Prostate gland (tissue), 2 donors: ENCODE results near the gene PIM2. TPM values are rescaled to one million over a fixed set of nuclear protein-coding genes. Genes with fewer than 3 reads are reported as not detected.
A peak's percentile ranks its signal among the peaks of the same experiment; 100 is the strongest.
"Not testable (repeated sequence)": the region's sequence is repeated elsewhere in the genome, so short reads cannot be mapped to it uniquely, and the experiment has no call there.

Experiments used
- DNase-seq: peaks from one replicate; pipeline ENCODE4 v3.0.0-alpha.2; 2019; ENCODE audit warnings: low spot score
- H3K27ac ChIP-seq, 2 donors: fragments of 200-600 bp; sonication (generic); 2 replicates each; pipeline ENCODE4 v1.5.1; 2017 to 2019
- H3K27me3 ChIP-seq: fragments of 200-600 bp; sonication (generic); replicated peaks from 2 replicates; pipeline ENCODE4 v1.5.1; 2019; ENCODE audit not compliant: insufficient read depth
- H3K36me3 ChIP-seq, 2 donors: fragments of 200-600 bp; sonication (generic); 1 replicate in 1 of 2; 2 replicates in 1 of 2; pipeline versions ENCODE4 v1.5.1 to v1.8.1; 2017 to 2019
- H3K4me1 ChIP-seq: fragments of 200-600 bp; sonication (generic); replicated peaks from 2 replicates; pipeline ENCODE4 v1.5.1; 2019
- H3K4me3 ChIP-seq, 2 donors: fragments of 200-600 bp; sonication (generic); 2 replicates each; pipeline ENCODE4 v1.5.1; 2017 to 2019
- H3K9me3 ChIP-seq: fragments of 200-600 bp; sonication (generic); 2 replicates; pipeline ENCODE4 v1.5.1; 2017
- CTCF ChIP-seq, 4 experiments: fragments of 200-600 bp in 2 of 4; fragments of 450-650 bp in 2 of 4; sonication (generic) in 2 of 4; IDR thresholded peaks; 1 replicate in 3 of 4; 2 replicates in 1 of 4; pipeline ENCODE4 v1.5.1; 2016 to 2019; ENCODE audit warnings: antibody characterized with exemption in 4 of 4, mild to moderate bottlenecking in 2 of 4, moderate library complexity in 2 of 4
- POLR2A ChIP-seq: fragments of 450-650 bp; IDR thresholded peaks from one replicate; pipeline ENCODE4 v1.6.1; 2016; ENCODE audit warnings: antibody characterized with exemption, mild to moderate bottlenecking
- POLR2AphosphoS5 ChIP-seq: sonication (generic); formaldehyde crosslinking; IDR thresholded peaks from one replicate; pipeline ENCODE4 v1.6.1; 2017; ENCODE audit warnings: antibody characterized with exemption
- WGBS: methylation state at CpG from one replicate; pipeline ENCODE4 v1.1.5; 2018; 5-methylcytosine and 5-hydroxymethylcytosine counted together
- intact Hi-C: fragments of 100-400 bp; cut with DNase I; formaldehyde crosslinking; loops from one replicate; pipeline ENCODE4 v1.14.2; 2022
- small RNA-seq, 2 donors: library from RNA; depleted of rRNA; stranded (forward); fragments of <200 nt; gene quantifications; one replicate each; pipeline ENCODE3, GENCODE V24; 2016
- total RNA-seq, 2 donors: library from RNA; depleted of rRNA; stranded (reverse); fragments of >200 nt; gene quantifications; one replicate each; pipeline ENCODE4 v1.1.0, GENCODE V29; 2016

PIM2 gene
- total RNA-seq, 2 donors from 2014 or later, result 12.1 to 23.5 TPM

GRCh38 chrX:48890296-48890925 lies 28.4 kb downstream of the PIM2 start:
- no peak for DNase-seq
- H3K27me3 ChIP-seq, result no peaks in the 10 kb centered on the region
- H3K36me3 ChIP-seq, result no peaks in the 10 kb centered on the region
- 12% methylated on average over 15 of the region's 15 CpGs for WGBS
- no peaks in the 10 kb centered on the region for H3K9me3 ChIP-seq
- peak overlapping the region; percentile 75 to 81 for H3K27ac ChIP-seq
- H3K4me3 ChIP-seq, result peak overlapping the region; percentile 48 to 51
- intact Hi-C loops, result no loop called here
- H3K4me1 ChIP-seq, result no peaks in the 10 kb centered on the region
- no peak for TF ChIP-seq CTCF (IDR thresholded peaks at IDR 0.05)
- no peak for TF ChIP-seq POLR2A
- no peak for TF ChIP-seq POLR2AphosphoS5

GRCh38 chrX:48886586-48886985 lies 32.2 kb downstream of the PIM2 start:
- intact Hi-C loops, H3K9me3 ChIP-seq, H3K36me3 ChIP-seq, H3K4me3 ChIP-seq, H3K27me3 ChIP-seq, H3K4me1 ChIP-seq, H3K27ac ChIP-seq, DNase-seq: not testable (repeated sequence)
- WGBS, result 91% methylated on average over 5 of the region's 5 CpGs

DNA sequence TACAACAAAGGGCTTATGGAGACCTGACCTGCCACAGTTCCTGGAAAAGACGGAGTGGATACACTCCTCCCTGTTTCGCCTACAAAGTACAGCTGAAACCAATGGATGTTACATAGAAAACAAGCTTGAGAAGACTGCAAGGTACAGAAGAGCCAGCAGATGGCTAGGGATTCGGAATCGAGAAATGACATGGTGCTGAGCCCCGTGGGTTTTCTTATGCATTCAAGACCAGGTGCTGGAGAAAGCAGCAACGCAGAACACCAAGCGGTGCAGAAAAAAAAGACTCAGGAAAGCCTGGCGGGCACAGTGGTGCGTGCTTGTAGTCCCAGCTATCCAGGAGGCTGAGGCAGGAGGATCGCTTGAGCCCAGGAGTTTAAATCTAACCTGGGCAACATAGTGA lies 35.1 kb downstream of the PIM2 start:
- Histone ChIP-seq H3K27me3 (no peaks in the 10 kb centered on the region), H3K36me3 (no peaks in the 10 kb centered on the region), H3K4me1 (no peaks in the 10 kb centered on the region), H3K27ac (no peak overlapping the region), H3K9me3 (no peaks in the 10 kb centered on the region), H3K4me3 (no peak overlapping the region)
- TF ChIP-seq POLR2A (no peak), CTCF (IDR thresholded peaks at IDR 0.05) (no peak), POLR2AphosphoS5 (no peak)
- intact Hi-C loops, result no loop called here
- no peak for DNase-seq
- whole genome bisulfite sequencing, result 73% methylated on average over 10 of the region's 10 CpGs

- intact Hi-C loops, H3K36me3 ChIP-seq, H3K27me3 ChIP-seq, H3K27ac ChIP-seq, H3K9me3 ChIP-seq, H3K4me1 ChIP-seq, H3K4me3 ChIP-seq, DNase-seq: not testable (repeated sequence)
- 57% methylated on average over 3 of the region's 4 CpGs for WGBS
These were observed 41.9 kb downstream of the PIM2 start for GRCh38 chrX:48876944-48877343.

DNA sequence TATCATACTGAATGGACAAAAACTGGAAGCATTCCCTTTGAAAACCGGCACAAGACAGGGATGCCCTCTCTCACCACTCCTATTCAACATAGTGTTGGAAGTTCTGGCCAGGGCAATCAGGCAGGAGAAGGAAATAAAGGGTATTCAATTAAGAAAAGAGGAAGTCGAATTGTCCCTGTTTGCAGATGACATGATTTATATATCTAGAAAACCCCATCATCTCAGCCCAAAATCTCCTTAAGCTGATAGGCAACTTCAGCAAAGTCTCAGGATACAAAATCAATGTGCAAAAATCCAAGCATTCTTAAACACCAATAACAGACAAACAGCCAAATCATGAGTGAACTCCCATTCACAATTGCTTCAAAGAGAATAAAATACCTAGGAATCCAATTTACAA lies 46.8 kb downstream of the PIM2 start:
- DNase-seq, H3K27me3 ChIP-seq, H3K4me1 ChIP-seq, H3K36me3 ChIP-seq, H3K27ac ChIP-seq, intact Hi-C loops, H3K9me3 ChIP-seq, H3K4me3 ChIP-seq: not testable (repeated sequence)
- WGBS, result 23% methylated on average over 1 of the region's 2 CpGs

DNA sequence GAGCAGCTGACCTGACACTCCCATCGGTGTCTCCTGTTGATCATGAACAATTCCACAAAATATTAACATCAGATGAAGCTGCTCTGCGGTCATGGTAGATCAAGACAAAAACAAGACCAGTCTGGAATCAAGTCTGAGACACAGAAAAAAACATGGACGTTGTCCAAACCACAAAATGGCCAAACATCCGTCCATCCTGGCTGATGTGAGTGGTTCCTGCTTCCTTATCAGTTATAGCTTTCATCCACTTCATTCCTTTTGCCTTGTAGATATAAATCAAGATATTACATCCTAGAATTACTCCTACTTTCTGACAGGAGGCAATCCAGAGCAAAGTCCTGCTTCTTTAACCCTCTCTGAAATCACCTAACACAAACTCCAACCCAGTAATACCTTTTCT lies 54.6 kb downstream of the PIM2 start:
- 35% methylated on average over 4 of the region's 4 CpGs for WGBS
- TF ChIP-seq POLR2AphosphoS5 (no peak), CTCF (IDR thresholded peaks at IDR 0.05) (no peak), POLR2A (no peak)

More for the DNA sequence above, 54.6 kb downstream of the PIM2 start:
- no peaks in the 10 kb centered on the region for H3K27me3 ChIP-seq
- no peak overlapping the region for H3K27ac ChIP-seq
- intact Hi-C loops, result no loop called here
- no peaks in the 10 kb centered on the region for H3K36me3 ChIP-seq
- no peaks in the 10 kb centered on the region for H3K4me1 ChIP-seq
- no peak overlapping the region for H3K4me3 ChIP-seq
- DNase-seq, result no peak
- H3K9me3 ChIP-seq, result no peaks in the 10 kb centered on the region

Small RNAs within 50 kb of the gene (small RNA-seq; reads per million reads assigned to genes)
- 0 reads per million in 2 donors for gene RNU6-722P

Other genes with a start within 250 kb of the PIM2 start
- gene WAS, start 235.2 kb downstream of the PIM2 start, total RNA-seq, result 10 to 100 TPM in 1 of 2 donors, 1 to 10 TPM in 1; 2.5 to 10.5 TPM
- gene SUV39H1, start 222.3 kb downstream of the PIM2 start, total RNA-seq, result 1 to 10 TPM; 7.4 to 9.1 TPM
- gene GLOD5, start 157.3 kb downstream of the PIM2 start, total RNA-seq, result under 1 TPM in 1 of 2 donors, not detected in 1; 0.41 TPM
- not detected for gene GATA1, start 132.4 kb downstream of the PIM2 start, total RNA-seq
- 100 to 1,000 TPM; 102 to 113 TPM for gene HDAC6, start 117.0 kb downstream of the PIM2 start, total RNA-seq
- gene ERAS, start 92.5 kb downstream of the PIM2 start, total RNA-seq, result not detected
- 10 to 100 TPM; 45.4 to 77.7 TPM for gene PCSK1N, start 83.4 kb downstream of the PIM2 start, total RNA-seq
- 10 to 100 TPM; 58.2 to 85.8 TPM for gene TIMM17B, start 21.3 kb downstream of the PIM2 start, total RNA-seq
- gene PQBP1, start 21.1 kb downstream of the PIM2 start, total RNA-seq, result 10 to 100 TPM; 37.1 to 76.6 TPM
- 10 to 100 TPM; 29.7 to 39.0 TPM for gene SLC35A2, start 7.4 kb downstream of the PIM2 start, total RNA-seq
- 10 to 100 TPM; 44.1 to 84.2 TPM for gene OTUD5, start 38.6 kb upstream of the PIM2 start, total RNA-seq
- gene KCND1, start 52.8 kb upstream of the PIM2 start, total RNA-seq, result 1 to 10 TPM in 1 of 2 donors, under 1 TPM in 1; 0.23 to 1.9 TPM
- 10 to 100 TPM; 26.9 to 62.4 TPM for gene GRIPAP1, start 83.2 kb upstream of the PIM2 start, total RNA-seq
- gene TFE3, start 124.3 kb upstream of the PIM2 start, total RNA-seq, result 10 to 100 TPM; 44.6 to 88.4 TPM
- gene CCDC120, start 140.0 kb upstream of the PIM2 start, total RNA-seq, result 10 to 100 TPM; 12.3 to 15.0 TPM
- 10 to 100 TPM; 13.9 to 42.9 TPM for gene PRAF2, start 155.0 kb upstream of the PIM2 start, total RNA-seq
- 10 to 100 TPM; 67.8 to 93.6 TPM for gene WDR45, start 160.9 kb upstream of the PIM2 start, total RNA-seq
- 10 to 100 TPM; 21.2 to 28.7 TPM for gene GPKOW, start 204.7 kb upstream of the PIM2 start, total RNA-seq
- 10 to 100 TPM; 16.0 to 16.6 TPM for gene MAGIX, start 243.7 kb upstream of the PIM2 start, total RNA-seq